Measurements from ENCODE around the gene NSDHL. TPM values are rescaled to one million over a fixed set of nuclear protein-coding genes. Genes with fewer than 3 reads are reported as not detected.

The NSDHL gene
- total RNA-seq, 1 donor from 2014 or later: 16.0 TPM

GRCh38 chrX:152845618-152846240 is 14.9 kb downstream of the NSDHL start:
- no peak for DNase-seq

DNA sequence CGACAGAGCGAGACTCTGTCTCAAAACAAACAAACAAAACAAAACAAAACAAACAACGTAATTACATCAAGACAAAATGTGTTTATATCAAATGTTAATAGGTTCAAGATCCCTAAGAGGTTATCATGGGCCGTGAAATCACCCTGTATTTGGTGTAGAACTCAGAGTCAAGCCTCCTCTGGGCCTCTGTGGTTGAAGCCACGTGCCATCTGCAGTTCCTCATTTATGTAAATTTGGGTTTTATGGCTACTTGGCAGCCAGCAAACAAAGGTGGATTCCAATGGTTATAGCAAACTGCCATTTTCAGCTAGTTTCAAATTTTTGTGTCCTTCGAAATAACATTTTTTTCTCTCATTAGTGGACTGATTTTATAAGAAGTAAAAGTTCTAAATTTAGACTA is 16.4 kb downstream of the NSDHL start:
- DNase-seq: no peak

DNA sequence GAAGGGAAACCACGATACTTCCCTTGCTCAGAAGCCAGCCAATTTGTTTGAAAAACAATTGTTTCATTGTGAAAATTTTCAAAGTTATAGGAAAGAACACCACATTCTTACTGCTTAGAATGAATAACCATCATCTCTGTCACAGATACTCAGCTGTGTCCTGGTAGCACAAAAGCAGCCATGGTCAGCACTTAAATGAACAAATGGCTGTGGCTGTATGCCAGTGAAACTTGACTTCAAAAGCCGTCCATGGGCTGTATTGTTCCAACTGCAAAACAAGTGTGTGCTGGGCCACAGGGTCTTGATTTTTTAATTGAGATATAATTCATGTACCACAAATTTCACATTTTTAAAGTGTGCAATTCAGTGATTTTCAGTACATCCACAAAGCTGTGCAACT is 19.6 kb downstream of the NSDHL start:
- no peak for DNase-seq

DNA sequence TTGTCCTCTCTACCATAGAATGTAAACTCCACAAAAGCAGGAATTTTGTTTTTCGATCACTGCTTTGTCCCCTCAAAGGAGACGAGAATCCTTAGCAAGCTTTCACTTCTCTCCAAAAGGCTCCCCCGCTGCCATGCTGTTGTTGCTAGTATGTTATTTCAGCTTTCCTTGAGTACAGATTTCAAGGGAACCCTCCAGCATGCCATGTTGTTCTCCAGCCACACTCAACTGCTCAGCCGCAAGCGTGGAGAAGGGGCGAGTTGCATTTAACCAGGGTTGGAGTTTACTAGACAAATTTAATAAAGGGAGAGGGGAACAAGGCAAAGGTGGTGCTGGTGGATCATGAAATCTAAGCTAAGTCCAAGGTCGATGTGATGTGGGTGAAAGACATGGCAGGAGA is 23.1 kb downstream of the NSDHL start:
- no peak for DNase-seq

- no peak for DNase-seq
Measured at GRCh38 chrX:152861116-152861515, 30.3 kb downstream of the NSDHL start.

DNA sequence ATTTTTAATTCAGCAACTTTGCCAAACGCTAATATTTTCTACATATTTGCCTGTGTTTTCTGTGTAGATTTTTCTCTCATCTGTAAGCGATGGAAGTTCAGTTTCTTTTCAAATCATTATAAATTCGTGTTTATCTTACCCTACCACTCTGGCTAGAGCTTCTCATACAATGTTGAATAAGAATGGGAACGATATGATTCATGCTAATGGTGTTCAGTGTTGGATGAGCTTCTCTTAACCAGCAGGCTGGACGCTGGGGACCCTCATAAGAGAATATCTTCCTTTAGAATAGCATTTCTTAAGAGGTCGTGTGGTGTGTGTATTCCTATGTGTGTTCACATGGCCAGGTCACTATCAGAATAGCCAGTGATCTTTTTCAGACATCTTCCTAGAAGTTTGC is 31.0 kb downstream of the NSDHL start:
- DNase-seq: no peak

DNA sequence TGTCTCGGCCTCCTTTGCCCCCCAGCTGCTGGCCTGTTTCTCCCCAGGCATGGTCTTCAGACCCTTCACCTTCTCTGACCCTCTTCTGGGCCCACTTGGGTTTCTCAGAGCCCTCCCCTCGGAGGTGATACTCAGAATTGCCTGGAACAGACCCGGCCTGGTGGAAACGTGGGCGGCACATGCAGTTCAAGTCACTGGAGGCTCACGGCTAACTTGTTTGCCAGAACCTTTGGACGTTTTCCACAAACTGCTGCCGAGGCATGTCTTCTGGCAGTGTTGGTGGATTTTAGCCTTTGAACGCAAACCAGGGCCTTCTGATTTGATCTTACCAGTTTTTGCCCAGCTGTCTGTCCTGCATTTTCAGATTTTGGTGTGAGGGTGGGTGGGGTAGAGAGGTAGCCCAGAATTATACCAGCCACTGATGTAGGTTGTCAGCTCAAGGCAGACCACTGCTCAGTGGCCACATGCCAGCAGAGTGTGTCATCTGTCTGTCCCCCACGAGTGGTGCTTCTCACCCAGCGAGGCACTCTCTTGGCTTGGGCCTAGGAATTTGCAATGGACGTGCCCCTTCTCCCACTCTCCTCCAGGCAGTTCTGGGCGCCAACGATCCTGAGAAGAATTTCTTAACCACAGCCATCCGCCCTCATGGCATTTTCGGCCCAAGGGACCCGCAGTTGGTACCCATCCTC is 34.5 kb downstream of the NSDHL start:
- DNase-seq: no peak

GRCh38 chrX:152866386-152866785 is 35.5 kb downstream of the NSDHL start:
- DNase-seq: no peak

DNA sequence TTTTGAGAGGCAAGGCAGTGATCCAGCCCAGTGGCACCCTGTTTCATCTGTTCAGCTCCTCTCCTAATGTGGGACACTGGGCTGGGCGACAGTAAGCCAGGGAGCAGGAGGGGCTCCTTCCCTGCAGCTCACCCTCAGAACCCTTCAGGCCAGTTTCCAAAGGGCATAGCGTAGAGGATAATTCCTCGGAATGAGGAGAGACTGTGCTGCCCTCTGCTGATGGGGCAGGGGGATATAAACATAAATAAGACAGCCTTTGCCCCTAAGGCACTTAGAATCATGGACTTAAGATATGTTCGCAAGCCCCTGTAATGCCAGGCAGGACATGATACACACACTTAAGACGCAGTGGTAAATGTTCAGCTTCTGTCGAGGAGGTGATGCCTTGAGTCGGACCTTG is 39.1 kb downstream of the NSDHL start:
- DNase-seq: peak; percentile 1

- no peak for DNase-seq
Measured at GRCh38 chrX:152871260-152871659, 40.4 kb downstream of the NSDHL start.

- no peak for DNase-seq
Measured at GRCh38 chrX:152872522-152872921, 41.7 kb downstream of the NSDHL start.

DNA sequence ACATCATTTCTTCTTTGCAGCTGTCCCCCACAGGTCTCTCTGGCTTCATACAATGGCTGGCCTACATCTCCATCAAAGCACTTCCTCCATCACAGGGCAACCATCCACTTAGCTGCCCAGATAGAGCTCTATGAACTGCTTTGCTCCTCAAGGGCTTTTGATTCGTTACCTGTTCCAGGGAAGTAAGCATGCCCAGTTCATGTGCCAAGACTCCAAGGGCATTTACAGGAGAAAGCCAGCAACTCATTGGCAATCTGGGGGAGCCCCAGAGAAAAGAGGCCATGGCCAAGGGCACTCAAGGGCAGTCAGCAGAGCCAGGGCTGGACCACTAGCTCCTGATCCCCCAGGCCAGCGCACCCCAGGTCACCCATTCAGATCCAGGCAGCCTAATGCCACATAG is 42.5 kb downstream of the NSDHL start:
- no peak for DNase-seq

- DNase-seq: no peak
Measured at GRCh38 chrX:152876931-152877840, 46.3 kb downstream of the NSDHL start.

GRCh38 chrX:152878976-152879755 is 48.3 kb downstream of the NSDHL start:
- DNase-seq: no peak

- DNase-seq: no peak
Measured at GRCh38 chrX:152881289-152881688, 50.4 kb downstream of the NSDHL start.

DNA sequence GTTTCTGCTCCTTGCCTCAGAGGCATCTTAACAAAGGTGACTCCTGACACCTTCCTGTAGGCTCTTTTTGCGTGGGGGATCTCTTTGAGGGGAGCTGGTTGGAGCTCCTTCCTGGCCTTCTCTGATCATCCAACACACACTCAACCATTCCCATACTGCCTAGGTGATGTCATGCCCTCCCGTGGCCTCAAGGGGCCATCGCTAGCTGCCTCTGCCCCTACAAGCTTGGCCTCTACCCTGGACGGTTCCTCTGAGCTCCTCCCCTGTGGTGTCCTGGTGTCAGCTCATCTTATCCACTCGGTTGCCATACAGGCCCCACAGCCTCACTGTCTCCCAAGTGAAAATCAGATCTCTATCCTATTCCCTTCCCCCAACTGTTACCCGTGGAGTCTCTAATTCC is 53.3 kb downstream of the NSDHL start:
- DNase-seq: no peak

GRCh38 chrX:152886716-152887115 is 55.9 kb downstream of the NSDHL start:
- no peak for DNase-seq

GRCh38 chrX:152892499-152892898 is 61.6 kb downstream of the NSDHL start:
- DNase-seq: no peak

GRCh38 chrX:152892999-152893891 is 62.4 kb downstream of the NSDHL start:
- no peak for DNase-seq

GRCh38 chrX:152893980-152894610 is 63.2 kb downstream of the NSDHL start:
- DNase-seq: no peak

- DNase-seq: no peak
Measured at GRCh38 chrX:152895121-152895520, 64.3 kb downstream of the NSDHL start.
